HepG2 (cell line): ENCODE measurements around the gene PDRG1. TPM values are rescaled to one million over a fixed set of nuclear protein-coding genes. Genes with fewer than 3 reads are reported as not detected.
A peak's percentile ranks its signal among the peaks of the same experiment; 100 is the strongest.

Experiments used
- ATAC-seq: fragments of 200-7000 bp; cut with Tn5 transposase; 3 replicates; pipeline ENCODE4 v1.9.1; 2020; ENCODE audit warnings: mild to moderate bottlenecking, moderate library complexity
- BruUV-seq: library from RNA; stranded (reverse); fragments of 400-500 nt; replicated peaks from 2 replicates; lab custom pipeline; 2021; lab: Mats Ljungman, UMichigan
- CTCF ChIA-PET: fragments of 300-600 bp; formaldehyde crosslinking; extraction: SDS; loops from one replicate; lab custom pipeline; 2021; ENCODE audit warnings: low total read pairs, inconsistent platforms, low intra/inter-chr PET ratio; lab: Yijun Ruan, JAX
- POLR2A ChIA-PET: fragments of 350-600 bp; sonication (Branson Sonifier 250); formaldehyde crosslinking; loops from one replicate; lab custom pipeline; 2020; ENCODE audit warnings: antibody characterized with exemption, inconsistent platforms; lab: Yijun Ruan, JAX
- DNase-seq: peaks from one replicate; pipeline ENCODE4 v3.0.0-alpha.2; 2015; ENCODE audit warnings: low spot score
- FAIRE-seq: peaks from 3 replicates; lab custom pipeline; 2011; peaks lifted over from hg19 to GRCh38; lab: Jason Lieb, UNC
- H2AFZ ChIP-seq: one replicate; pipeline ENCODE4 v1.6.1; 2011; ENCODE audit warnings: low read length, inconsistent platforms
- H3K27ac ChIP-seq: fragments of 300-600 bp; 3 replicates; pipeline ENCODE4 v1.8.0; 2011; ENCODE audit warnings: mixed run types, mild to moderate bottlenecking, mixed read lengths, low read length, inconsistent platforms; ENCODE audit not compliant: insufficient read depth; ENCODE audit errors: extremely low read length
- H3K27me3 ChIP-seq, 2 experiments: fragments of 200-600 bp in 1 of 2; 2 replicates in 1 of 2; 3 replicates in 1 of 2; pipeline versions ENCODE4 v1.6.0 to v1.8.0; 2011; ENCODE audit warnings: low read length in 2 of 2, mild to moderate bottlenecking in 2 of 2, moderate library complexity in 2 of 2, inconsistent platforms in 1 of 2; ENCODE audit not compliant: insufficient read depth in 2 of 2, control insufficient read depth in 1 of 2
- H3K36me3 ChIP-seq, 2 experiments: fragments of 200-600 bp in 1 of 2; replicated peaks in 1 of 2; 2 replicates in 1 of 2; 3 replicates in 1 of 2; pipeline versions ENCODE4 v1.5.1 to v1.8.0; 2011; ENCODE audit warnings: low read length in 2 of 2, inconsistent platforms in 1 of 2; ENCODE audit not compliant: insufficient read depth in 2 of 2, control insufficient read depth in 1 of 2
- H3K4me1 ChIP-seq: 2 replicates; pipeline ENCODE4 v1.5.1; 2012; ENCODE audit warnings: low read length, inconsistent platforms; ENCODE audit not compliant: insufficient read depth
- H3K4me2 ChIP-seq: 2 replicates; pipeline ENCODE4 v1.6.0; 2011; ENCODE audit warnings: low read depth, low read length, inconsistent platforms
- H3K4me3 ChIP-seq, 3 experiments: fragments of 200-600 bp in 1 of 3; sonication (generic), shearing (Covaris generic) in 1 of 3; replicated peaks in 1 of 3; 2 replicates each; pipeline ENCODE4 v1.5.1; 2011 to 2016; ENCODE audit warnings: low read length in 3 of 3, inconsistent platforms in 2 of 3, low read depth in 2 of 3, mild to moderate bottlenecking in 2 of 3, control low read depth in 1 of 3, mixed read lengths in 1 of 3; ENCODE audit not compliant: insufficient read depth in 1 of 3
- H3K79me2 ChIP-seq: one replicate; pipeline ENCODE4 v1.6.1; 2011; ENCODE audit warnings: low read length, inconsistent platforms; ENCODE audit not compliant: insufficient read depth
- H3K9ac ChIP-seq: 2 replicates; pipeline ENCODE4 v1.6.0; 2011; ENCODE audit warnings: mild to moderate bottlenecking, low read depth, low read length, inconsistent platforms; ENCODE audit not compliant: insufficient read depth
- H3K9me3 ChIP-seq: 2 replicates; pipeline ENCODE4 v1.5.1; 2012; ENCODE audit warnings: mild to moderate bottlenecking, low read length
- H4K20me1 ChIP-seq: 2 replicates; pipeline ENCODE4 v1.6.0; 2011; ENCODE audit warnings: inconsistent platforms, mild to moderate bottlenecking, low read length, moderate library complexity; ENCODE audit not compliant: insufficient read depth
- ARNT ChIP-seq: fragments of 450-650 bp; IDR thresholded peaks from 2 replicates; pipeline ENCODE4 v1.6.1; 2017
- BHLHE40 ChIP-seq: IDR thresholded peaks from 2 replicates; pipeline ENCODE4 v1.6.1; 2011; ENCODE audit warnings: low read length, improper control_type of control experiment
- NBN ChIP-seq: fragments of 450-650 bp; conservative IDR thresholded peaks from 2 replicates; pipeline ENCODE4 v1.6.1; 2017
- NONO ChIP-seq, 2 experiments: fragments of 450-650 bp in 1 of 2; sonication (generic) in 1 of 2; formaldehyde crosslinking in 1 of 2; IDR thresholded peaks in 1 of 2; conservative IDR thresholded peaks in 1 of 2; 2 replicates each; pipeline versions ENCODE4 v1.6.1 to v1.8.0; 2017 to 2022; ENCODE audit warnings: mild to moderate bottlenecking in 1 of 2, missing genetic modification reagents in 1 of 2, moderate library complexity in 1 of 2
- NR2F2 ChIP-seq: IDR thresholded peaks from 2 replicates; pipeline ENCODE4 v1.6.1; 2012; ENCODE audit warnings: low read depth, inconsistent platforms, borderline replicate concordance
- RAD51 ChIP-seq: fragments of 450-650 bp; IDR thresholded peaks from 2 replicates; pipeline ENCODE4 v1.6.1; 2016; ENCODE audit warnings: borderline replicate concordance
- SRSF9 ChIP-seq: fragments of 200-400 bp; formaldehyde crosslinking; IDR thresholded peaks from 2 replicates; pipeline ENCODE4 v1.6.1; 2018; ENCODE audit warnings: borderline replicate concordance, mild to moderate bottlenecking, low read depth, low read length; ENCODE audit not compliant: insufficient read depth, poor library complexity, severe bottlenecking
- ZFP37 ChIP-seq: sonication (generic); formaldehyde crosslinking; IDR thresholded peaks from 2 replicates; pipeline ENCODE4 v1.4.0; 2020; ENCODE audit warnings: missing genetic modification reagents, borderline replicate concordance
- ZNF274 ChIP-seq: sonication (generic); formaldehyde crosslinking; IDR thresholded peaks from 2 replicates; pipeline ENCODE4 v1.5.1; 2020; ENCODE audit warnings: mild to moderate bottlenecking, missing genetic modification reagents
- ZNF558 ChIP-seq: sonication (generic); formaldehyde crosslinking; IDR thresholded peaks from 2 replicates; pipeline ENCODE4 v1.9.0; 2022; ENCODE audit warnings: mild to moderate bottlenecking, missing genetic modification reagents, borderline replicate concordance
- ZNF782 ChIP-seq: sonication (generic); formaldehyde crosslinking; IDR thresholded peaks from 2 replicates; pipeline ENCODE4 v1.4.0; 2020; ENCODE audit warnings: missing genetic modification reagents, mild to moderate bottlenecking, borderline replicate concordance
- ZNF878 ChIP-seq: sonication (generic); formaldehyde crosslinking; IDR thresholded peaks from 2 replicates; pipeline ENCODE4 v1.8.1; 2023; ENCODE audit warnings: mild to moderate bottlenecking, missing genetic modification reagents, moderate library complexity
- WGBS: methylation state at CpG from one replicate; pipeline ENCODE4 v1.1.6; 2017; ENCODE audit warnings: low lambda C conversion rate; 5-methylcytosine and 5-hydroxymethylcytosine counted together
- in situ Hi-C: cut with HindIII; loops from 2 replicates; pipeline ENCODE4 v1.10.0; 2017; ENCODE audit warnings: low pct_unique_long_range_greater_than_20kb; ENCODE audit not compliant: extremely low pct_ligation_motif_present
- intact Hi-C: fragments of 100-400 bp; cut with micrococcal nuclease; formaldehyde crosslinking; loops from one replicate; pipeline ENCODE4 v1.10.0; 2022; ENCODE audit not compliant: unreplicated experiment
- polyA plus RNA-seq, 8 experiments: library from polyadenylated mRNA; depleted of rRNA in 3 of 8; stranded (reverse) in 7 of 8; unstranded in 1 of 8; fragments of >200 nt; fragmentation: Illumina TruSeq in 4 of 8; extraction: Trizol in 4 of 8; gene quantifications; 2 replicates each; pipeline versions ENCODE4 v1.2.1 to v1.2.3, GENCODE V29; 2011 to 2016; ENCODE audit warnings: low read depth in 4 of 8, missing spikeins in 1 of 8, mixed read lengths in 1 of 8; ENCODE audit not compliant: insufficient read depth in 1 of 8
- total RNA-seq, 5 experiments: library from RNA; depleted of rRNA; stranded (reverse); fragments of >200 nt; fragmentation: Illumina TruSeq; extraction: Trizol; gene quantifications; 2 replicates each; pipeline ENCODE4 v1.2.3, GENCODE V29; 2016; ENCODE audit warnings: low read depth in 1 of 5
- TF ChIP-seq, protein P1 (sequence below): sonication (generic); formaldehyde crosslinking; IDR thresholded peaks from 2 replicates; pipeline ENCODE4 v1.5.1; 2020; ENCODE audit warnings: mild to moderate bottlenecking, missing genetic modification reagents, moderate library complexity
- TF ChIP-seq, protein P2 (sequence below): sonication (generic); formaldehyde crosslinking; IDR thresholded peaks from 2 replicates; pipeline ENCODE4 v1.4.0; 2020; ENCODE audit warnings: missing genetic modification reagents
- TF ChIP-seq, protein P3 (sequence below): sonication (generic); formaldehyde crosslinking; IDR thresholded peaks from 2 replicates; pipeline ENCODE4 v1.8.0; 2022; ENCODE audit warnings: mild to moderate bottlenecking, missing genetic modification reagents, borderline replicate concordance

Gene PDRG1
- total and polyA plus RNA-seq, 2 of the 13 experiments (the other 11 are each of a cell fraction or from before 2014, with no cell fraction given): 16.6 to 18.0 TPM

DNA sequence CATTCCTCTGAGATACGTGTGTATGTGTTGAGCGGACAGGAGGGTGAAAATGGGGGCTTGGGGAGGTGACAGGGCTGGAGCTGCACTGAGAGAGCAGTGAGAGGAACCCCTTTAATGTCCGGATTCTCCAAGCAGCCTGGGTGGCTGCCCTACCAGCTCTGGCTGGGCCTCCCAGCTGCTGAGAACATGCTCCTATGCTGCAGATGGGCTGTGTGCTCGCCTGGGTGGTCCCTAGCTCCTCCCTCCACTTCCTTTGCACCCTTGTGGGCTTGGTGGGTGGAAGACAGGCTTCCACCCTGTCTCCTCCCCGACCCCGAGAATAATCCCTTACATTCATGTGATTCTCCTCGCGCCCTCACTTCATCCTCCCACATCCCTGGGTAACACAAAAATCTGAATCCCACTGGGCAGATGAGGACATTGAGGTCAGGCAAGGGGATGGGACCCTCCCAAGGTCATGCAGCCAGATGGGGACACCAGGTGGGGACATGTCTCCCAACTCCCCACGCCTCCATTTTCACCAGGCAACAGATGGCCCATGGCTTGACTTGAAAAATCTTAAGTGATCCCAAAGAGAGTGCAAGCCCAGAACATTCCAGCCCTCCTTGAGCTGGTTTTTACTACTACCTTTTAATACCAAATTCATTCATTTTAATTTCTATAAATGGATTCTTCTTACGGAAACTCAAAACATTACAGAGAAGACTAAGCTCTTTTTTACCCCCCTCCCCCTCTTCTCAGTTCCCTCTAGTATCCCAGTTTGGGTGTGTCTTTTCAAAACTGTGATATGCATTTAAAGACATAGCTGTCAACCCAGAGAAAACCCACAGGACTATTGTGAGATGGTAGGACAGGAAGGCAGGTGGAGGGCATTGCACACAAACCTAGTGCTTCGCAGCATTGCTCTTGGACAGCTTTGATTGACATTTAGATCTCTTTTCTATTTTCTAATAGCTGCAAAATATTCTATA is 5.0 kb upstream of the PDRG1 start (continued):
- TF ChIP-seq, protein P1, sequence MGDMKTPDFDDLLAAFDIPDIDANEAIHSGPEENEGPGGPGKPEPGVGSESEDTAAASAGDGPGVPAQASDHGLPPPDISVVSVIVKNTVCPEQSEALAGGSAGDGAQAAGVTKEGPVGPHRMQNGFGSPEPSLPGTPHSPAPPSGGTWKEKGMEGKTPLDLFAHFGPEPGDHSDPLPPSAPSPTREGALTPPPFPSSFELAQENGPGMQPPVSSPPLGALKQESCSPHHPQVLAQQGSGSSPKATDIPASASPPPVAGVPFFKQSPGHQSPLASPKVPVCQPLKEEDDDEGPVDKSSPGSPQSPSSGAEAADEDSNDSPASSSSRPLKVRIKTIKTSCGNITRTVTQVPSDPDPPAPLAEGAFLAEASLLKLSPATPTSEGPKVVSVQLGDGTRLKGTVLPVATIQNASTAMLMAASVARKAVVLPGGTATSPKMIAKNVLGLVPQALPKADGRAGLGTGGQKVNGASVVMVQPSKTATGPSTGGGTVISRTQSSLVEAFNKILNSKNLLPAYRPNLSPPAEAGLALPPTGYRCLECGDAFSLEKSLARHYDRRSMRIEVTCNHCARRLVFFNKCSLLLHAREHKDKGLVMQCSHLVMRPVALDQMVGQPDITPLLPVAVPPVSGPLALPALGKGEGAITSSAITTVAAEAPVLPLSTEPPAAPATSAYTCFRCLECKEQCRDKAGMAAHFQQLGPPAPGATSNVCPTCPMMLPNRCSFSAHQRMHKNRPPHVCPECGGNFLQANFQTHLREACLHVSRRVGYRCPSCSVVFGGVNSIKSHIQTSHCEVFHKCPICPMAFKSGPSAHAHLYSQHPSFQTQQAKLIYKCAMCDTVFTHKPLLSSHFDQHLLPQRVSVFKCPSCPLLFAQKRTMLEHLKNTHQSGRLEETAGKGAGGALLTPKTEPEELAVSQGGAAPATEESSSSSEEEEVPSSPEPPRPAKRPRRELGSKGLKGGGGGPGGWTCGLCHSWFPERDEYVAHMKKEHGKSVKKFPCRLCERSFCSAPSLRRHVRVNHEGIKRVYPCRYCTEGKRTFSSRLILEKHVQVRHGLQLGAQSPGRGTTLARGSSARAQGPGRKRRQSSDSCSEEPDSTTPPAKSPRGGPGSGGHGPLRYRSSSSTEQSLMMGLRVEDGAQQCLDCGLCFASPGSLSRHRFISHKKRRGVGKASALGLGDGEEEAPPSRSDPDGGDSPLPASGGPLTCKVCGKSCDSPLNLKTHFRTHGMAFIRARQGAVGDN (CRISPR knock-in tag): no peak
- TF ChIP-seq ZNF878 (CRISPR knock-in tag): no peak
- TF ChIP-seq ZNF782: no peak
- no peak for TF ChIP-seq ZFP37
- TF ChIP-seq SRSF9: no peak

DNA sequence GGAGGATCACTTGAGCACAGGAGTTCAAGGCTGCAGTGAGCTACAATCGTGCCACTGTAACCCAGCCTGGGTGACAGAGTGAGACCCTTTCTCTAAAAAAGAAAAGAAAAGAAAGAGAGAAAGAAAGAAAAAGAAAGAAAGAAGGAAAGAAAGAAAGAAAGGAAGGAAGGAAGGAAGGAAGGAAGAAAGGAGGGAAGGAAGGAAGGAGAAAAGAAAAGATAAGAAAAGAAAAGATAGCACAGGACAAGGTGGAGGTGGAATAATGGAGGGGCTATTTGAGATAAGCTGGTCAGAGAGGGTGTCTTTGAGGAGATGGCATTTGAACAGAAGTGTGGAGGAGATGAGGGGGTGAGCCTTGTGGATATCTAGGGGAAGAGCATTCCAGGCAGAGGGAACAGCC is 2.7 kb upstream of the PDRG1 start:
- intact Hi-C loops: loop anchor here (5.0 to 10.0 kb wide), 2 partner anchors 78 to 130 kb away; no protein-coding TSS in a partner anchor
- no peak overlapping the region for H3K27ac ChIP-seq
- WGBS: 3% methylated on average over 1 of the region's 1 CpG
- FAIRE-seq (no peak), DNase-seq (no peak), ATAC-seq (no peak)
- H3K79me2 ChIP-seq: peaks cover 22% of the 10 kb centered on the region
- ChIA-PET CTCF (no interaction called here), POLR2A (no interaction called here)
- no peak overlapping the region for H3K4me3 ChIP-seq
- peaks cover 13% of the 10 kb centered on the region; the same call in 1 of the 2 replicates for H4K20me1 ChIP-seq
- H3K4me2 ChIP-seq: no peak overlapping the region
- in situ Hi-C loops: loop anchor here (5.0 kb wide), 1 partner anchor 97 kb away; no protein-coding TSS in a partner anchor
- H3K4me1 ChIP-seq: peaks cover 15% of the 10 kb centered on the region
- peaks cover 6 to 8% of the 10 kb centered on the region in 2 experiments; a peak in 4 of 5 replicates for H3K36me3 ChIP-seq
- H3K27me3 ChIP-seq: no peaks in the 10 kb centered on the region; a peak in 1 of 5 replicates
- no peak overlapping the region for H2AFZ ChIP-seq
- H3K9ac ChIP-seq: no peak overlapping the region
- no TSS peak for BruUV-seq
- no peaks in the 10 kb centered on the region for H3K9me3 ChIP-seq
- TF ChIP-seq RAD51 (0 out of 2 replicates have a peak, but pooled peaks have one; percentile 18), ARNT (peak; percentile 69; the same call in 1 of the 2 replicates), NR2F2 (no peak), NONO (IDR thresholded peaks at IDR 0.05) (no peak), NONO (CRISPR knock-in tag; conservative IDR thresholded peaks at IDR 0.05) (no peak), BHLHE40 (no peak), ZNF558 (CRISPR knock-in tag) (no peak), ZNF274 (CRISPR knock-in tag) (no peak), NBN (peak; percentile 90; the same call in 1 of the 2 replicates)
- TF ChIP-seq, protein P2, sequence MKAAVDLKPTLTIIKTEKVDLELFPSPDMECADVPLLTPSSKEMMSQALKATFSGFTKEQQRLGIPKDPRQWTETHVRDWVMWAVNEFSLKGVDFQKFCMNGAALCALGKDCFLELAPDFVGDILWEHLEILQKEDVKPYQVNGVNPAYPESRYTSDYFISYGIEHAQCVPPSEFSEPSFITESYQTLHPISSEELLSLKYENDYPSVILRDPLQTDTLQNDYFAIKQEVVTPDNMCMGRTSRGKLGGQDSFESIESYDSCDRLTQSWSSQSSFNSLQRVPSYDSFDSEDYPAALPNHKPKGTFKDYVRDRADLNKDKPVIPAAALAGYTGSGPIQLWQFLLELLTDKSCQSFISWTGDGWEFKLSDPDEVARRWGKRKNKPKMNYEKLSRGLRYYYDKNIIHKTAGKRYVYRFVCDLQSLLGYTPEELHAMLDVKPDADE: no peak
- TF ChIP-seq, protein P3, sequence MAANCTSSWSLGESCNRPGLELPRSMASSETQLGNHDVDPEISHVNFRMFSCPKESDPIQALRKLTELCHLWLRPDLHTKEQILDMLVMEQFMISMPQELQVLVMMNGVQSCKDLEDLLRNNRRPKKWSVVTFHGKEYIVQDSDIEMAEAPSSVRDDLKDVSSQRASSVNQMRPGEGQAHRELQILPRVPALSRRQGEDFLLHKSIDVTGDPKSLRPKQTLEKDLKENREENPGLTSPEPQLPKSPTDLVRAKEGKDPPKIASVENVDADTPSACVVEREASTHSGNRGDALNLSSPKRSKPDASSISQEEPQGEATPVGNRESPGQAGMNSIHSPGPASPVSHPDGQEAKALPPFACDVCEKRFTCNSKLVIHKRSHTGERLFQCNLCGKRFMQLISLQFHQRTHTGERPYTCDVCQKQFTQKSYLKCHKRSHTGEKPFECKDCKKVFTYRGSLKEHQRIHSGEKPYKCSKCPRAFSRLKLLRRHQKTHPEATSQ (CRISPR knock-in tag): no peak
